IMR-90 (cell line): ENCODE data around the gene NOXRED1.

Experiments
- BHLHE40 ChIP-seq: fragments of 150-350 bp; IDR thresholded peaks from 2 replicates; pipeline ENCODE4 v1.6.1; 2016; ENCODE audit warnings: mild to moderate bottlenecking, low read depth, low read length
- CEBPB ChIP-seq: IDR thresholded peaks from 2 replicates; pipeline ENCODE4 v1.6.1; 2012; ENCODE audit warnings: low read depth, low read length, improper control_type of control experiment
- CTCF ChIP-seq: conservative IDR thresholded peaks from 2 replicates; pipeline ENCODE4 v1.5.1; 2012; ENCODE audit warnings: mild to moderate bottlenecking, low read depth, low read length, improper control_type of control experiment
- MAFK ChIP-seq: IDR thresholded peaks from 2 replicates; pipeline ENCODE4 v1.6.1; 2012; ENCODE audit warnings: low read depth, low read length, improper control_type of control experiment
- MXI1 ChIP-seq: IDR thresholded peaks from 2 replicates; pipeline ENCODE4 v1.6.1; 2012; ENCODE audit warnings: low read depth, mild to moderate bottlenecking, low read length, moderate library complexity, borderline replicate concordance
- POLR2A ChIP-seq: IDR thresholded peaks from 2 replicates; pipeline ENCODE4 v1.6.1; 2012; ENCODE audit warnings: mild to moderate bottlenecking, low read depth, low read length
- RAD21 ChIP-seq: IDR thresholded peaks from 2 replicates; pipeline ENCODE4 v1.6.1; 2012; ENCODE audit warnings: low read length, improper control_type of control experiment
- RCOR1 ChIP-seq: IDR thresholded peaks from 2 replicates; pipeline ENCODE4 v1.6.1; 2012; ENCODE audit warnings: mild to moderate bottlenecking, low read length, improper control_type of control experiment; ENCODE audit not compliant: insufficient replicate concordance
- RFX5 ChIP-seq: IDR thresholded peaks from 2 replicates; pipeline ENCODE4 v1.8.0; 2012; ENCODE audit warnings: low read depth, mild to moderate bottlenecking, low read length, moderate library complexity
- SMC3 ChIP-seq: fragments of 150-350 bp; IDR thresholded peaks from 2 replicates; pipeline ENCODE4 v1.6.1; 2016; ENCODE audit warnings: low read depth, mild to moderate bottlenecking, antibody characterized with exemption, low read length, moderate library complexity

GRCh38 chr14:77375973-77376770, 47.2 kb downstream of the NOXRED1 start:
- TF ChIP-seq CTCF = no peak
- no peak for TF ChIP-seq RFX5
- TF ChIP-seq SMC3 = no peak
- no peak for TF ChIP-seq BHLHE40
- no peak for TF ChIP-seq POLR2A
- no peak for TF ChIP-seq RAD21
- TF ChIP-seq CEBPB = no peak
- TF ChIP-seq MAFK = no peak
- TF ChIP-seq MXI1 = no peak
- TF ChIP-seq RCOR1 = no peak
